ENCODE data around the gene BACH2.

The BACH2 gene

DNA sequence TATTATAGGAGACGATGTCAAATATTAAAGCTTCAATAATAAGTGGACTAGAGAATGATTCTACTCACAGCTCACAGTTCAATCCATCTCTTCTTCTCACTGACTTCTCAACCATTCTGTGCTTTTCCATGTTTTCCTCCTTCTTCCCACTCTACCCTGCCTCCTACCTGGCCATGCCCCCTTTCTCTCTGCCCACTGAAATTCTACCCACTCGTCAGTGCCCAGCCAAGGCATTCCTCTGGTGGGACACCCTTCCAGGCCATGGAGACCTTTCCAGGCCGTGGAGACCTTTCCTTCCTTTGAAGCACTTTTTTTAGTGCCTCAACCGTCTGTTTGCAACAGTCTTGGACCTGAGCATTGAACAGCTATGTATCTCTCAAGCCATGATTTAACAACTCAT, 18.5 kb downstream of the BACH2 start:
- Histone ChIP-seq H3K27me3 (ENCODE audit: control insufficient read depth in 3 of 3, insufficient read depth in 3 of 3, low read depth in 1 of 3, low read length in 3 of 3) (no peaks in the 10 kb centered on the region), H3K27ac (replicated peaks; ENCODE audit: low read length) (no peak overlapping the region)

DNA sequence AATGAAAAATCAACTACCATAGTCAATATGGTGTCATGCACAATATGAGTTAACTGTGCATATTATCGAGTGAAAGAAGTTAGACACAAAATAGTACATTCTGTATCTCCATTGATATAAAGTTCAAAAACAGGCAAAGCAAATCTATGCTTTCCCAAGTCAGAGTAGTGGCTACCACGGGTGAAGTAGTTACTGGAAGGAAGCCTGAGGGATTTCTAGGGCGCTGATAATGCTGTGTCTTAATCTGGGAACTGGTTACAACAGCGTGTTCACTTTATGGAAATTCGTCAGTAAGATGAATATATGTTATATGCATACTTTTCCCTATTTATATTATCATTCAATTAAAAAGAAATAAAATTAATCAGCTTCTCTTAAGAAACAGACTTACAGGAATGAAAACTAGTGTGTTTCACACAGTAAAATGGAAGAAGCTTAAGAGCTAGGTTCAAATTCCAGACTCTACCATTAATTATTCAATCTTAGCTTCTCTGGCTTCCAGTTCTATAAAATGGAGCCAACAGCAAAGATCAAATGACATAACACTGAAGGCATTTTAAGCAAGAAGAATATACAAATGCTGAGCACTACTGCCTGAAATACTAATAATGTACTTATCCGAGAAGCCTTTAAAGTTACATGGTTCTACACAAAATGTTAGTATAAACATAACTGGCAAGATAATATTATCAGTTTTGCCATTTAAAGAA, 19.2 kb downstream of the BACH2 start:
- no peak overlapping the region for H3K9ac ChIP-seq (ENCODE audit: low read depth, low read length, poor library complexity)
- no peak overlapping the region for H2BK12ac ChIP-seq (ENCODE audit: low read length)
- no peak overlapping the region for H3K4me3 ChIP-seq (ENCODE audit: low read length in 2 of 2)
- H3K4ac ChIP-seq (ENCODE audit: low read length), result no peak overlapping the region
- WGBS, 2 donors (ENCODE audit: extremely low coverage in 2 of 2, insufficient read length in 2 of 2, insufficient replicate concordance in 1 of 2), result no CpG with 5 or more reads among the region's 6 CpGs
- no peak overlapping the region for H4K91ac ChIP-seq (ENCODE audit: low read depth, low read length, poor library complexity)
- H3K4me1 ChIP-seq (ENCODE audit: control insufficient read depth in 2 of 2, insufficient read depth in 1 of 2, low read depth in 1 of 2, low read length in 2 of 2), result no peaks in the 10 kb centered on the region
- peaks cover 0 to 2% of the 10 kb centered on the region in 2 donors for H3K36me3 ChIP-seq (replicated peaks in 1 of 2; ENCODE audit: control insufficient read depth in 2 of 2, insufficient read depth in 2 of 2, low read length in 2 of 2)
- H3K79me1 ChIP-seq (ENCODE audit: low read depth, low read length), result no peaks in the 10 kb centered on the region
- no peak overlapping the region for H4K8ac ChIP-seq (ENCODE audit: low read depth, low read length)
- no peak overlapping the region for H3K27ac ChIP-seq (replicated peaks; ENCODE audit: low read length)
- no peak overlapping the region for H3K18ac ChIP-seq (ENCODE audit: low read length)
- H3K9me3 ChIP-seq (replicated peaks in 1 of 2; ENCODE audit: control insufficient read depth in 2 of 2, insufficient read depth in 1 of 2, low read depth in 1 of 2, low read length in 2 of 2), result peaks cover 2 to 14% of the 10 kb centered on the region in 2 donors
- H3K27me3 ChIP-seq (ENCODE audit: control insufficient read depth in 3 of 3, insufficient read depth in 3 of 3, low read depth in 1 of 3, low read length in 3 of 3), result no peaks in the 10 kb centered on the region
- no peak overlapping the region for H3K4me2 ChIP-seq (ENCODE audit: insufficient read depth, low read length, poor library complexity, severe bottlenecking)
- H2AFZ ChIP-seq (ENCODE audit: low read length), result no peak overlapping the region
- no peak overlapping the region for H2BK5ac ChIP-seq (ENCODE audit: low read length)
- no peak overlapping the region for H3K14ac ChIP-seq (ENCODE audit: low read length)
- H2BK120ac ChIP-seq (ENCODE audit: low read depth, low read length), result no peak overlapping the region
- no peak overlapping the region for H2AK5ac ChIP-seq (ENCODE audit: low read depth, low read length)
- no peak overlapping the region for H2BK15ac ChIP-seq (ENCODE audit: low read length)
- no peak overlapping the region for H3K23ac ChIP-seq (ENCODE audit: low read depth, low read length, poor library complexity)
- no peak for DNase-seq (ENCODE audit: low spot score)

More for the DNA sequence above, 18.5 kb downstream of the BACH2 start:
- Histone ChIP-seq H3K9ac (ENCODE audit: low read depth, low read length, poor library complexity) (no peak overlapping the region), H3K79me1 (ENCODE audit: low read depth, low read length) (no peaks in the 10 kb centered on the region), H2BK12ac (ENCODE audit: low read length) (no peak overlapping the region), H3K9me3 (replicated peaks in 1 of 2; ENCODE audit: control insufficient read depth in 2 of 2, insufficient read depth in 1 of 2, low read depth in 1 of 2, low read length in 2 of 2) (peaks cover 2 to 14% of the 10 kb centered on the region in 2 donors), H3K14ac (ENCODE audit: low read length) (no peak overlapping the region), H2AFZ (ENCODE audit: low read length) (no peak overlapping the region), H3K4me1 (ENCODE audit: control insufficient read depth in 2 of 2, insufficient read depth in 1 of 2, low read depth in 1 of 2, low read length in 2 of 2) (no peaks in the 10 kb centered on the region), H3K23ac (ENCODE audit: low read depth, low read length, poor library complexity) (no peak overlapping the region), H3K18ac (ENCODE audit: low read length) (peak overlapping the region; percentile 11), H3K4me3 (ENCODE audit: low read length in 2 of 2) (no peak overlapping the region), H2BK5ac (ENCODE audit: low read length) (no peak overlapping the region), H4K91ac (ENCODE audit: low read depth, low read length, poor library complexity) (no peak overlapping the region), H2AK5ac (ENCODE audit: low read depth, low read length) (no peak overlapping the region), H2BK15ac (ENCODE audit: low read length) (no peak overlapping the region), H3K4me2 (ENCODE audit: insufficient read depth, low read length, poor library complexity, severe bottlenecking) (no peak overlapping the region), H3K4ac (ENCODE audit: low read length) (no peak overlapping the region), H2BK120ac (ENCODE audit: low read depth, low read length) (no peak overlapping the region), H4K8ac (ENCODE audit: low read depth, low read length) (no peak overlapping the region), H3K36me3 (replicated peaks in 1 of 2; ENCODE audit: control insufficient read depth in 2 of 2, insufficient read depth in 2 of 2, low read length in 2 of 2) (peaks cover 0 to 2% of the 10 kb centered on the region in 2 donors)
- DNase-seq (ENCODE audit: low spot score), result no peak
- no CpG with 5 or more reads among the region's 4 CpGs for WGBS, 2 donors (ENCODE audit: extremely low coverage in 2 of 2, insufficient read length in 2 of 2, insufficient replicate concordance in 1 of 2)

DNA sequence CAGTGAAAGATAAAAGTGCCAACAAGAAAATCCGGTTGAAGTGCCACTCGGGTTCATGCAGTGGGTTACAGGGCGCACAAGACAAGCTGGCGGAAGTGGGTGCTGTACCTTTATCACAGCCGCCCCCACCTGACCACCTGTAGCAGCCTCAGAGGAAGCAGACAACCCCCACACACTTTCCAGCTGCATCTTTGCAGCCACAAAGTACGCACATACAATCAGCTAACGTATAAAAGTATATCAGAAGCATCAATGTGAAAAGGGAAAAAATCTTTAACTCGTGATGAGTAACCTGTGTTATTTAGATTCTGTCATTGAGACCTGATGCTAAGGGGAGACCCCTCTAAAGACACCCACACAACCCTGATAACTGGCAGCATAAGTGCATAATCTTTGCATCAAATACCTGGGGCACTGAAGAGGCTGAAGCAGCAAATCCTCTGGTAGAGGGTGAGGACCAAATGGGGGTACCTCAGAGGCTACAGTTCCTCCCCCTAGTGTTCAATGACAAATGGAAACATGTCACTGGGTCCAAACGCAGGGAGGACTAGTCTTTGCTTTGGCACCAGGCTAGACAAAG, 22.1 kb downstream of the BACH2 start:
- WGBS, 2 donors (ENCODE audit: extremely low coverage in 2 of 2, insufficient read length in 2 of 2, insufficient replicate concordance in 1 of 2), result no CpG with 5 or more reads among the region's 9 CpGs
- no peak for DNase-seq (ENCODE audit: low spot score)

DNA sequence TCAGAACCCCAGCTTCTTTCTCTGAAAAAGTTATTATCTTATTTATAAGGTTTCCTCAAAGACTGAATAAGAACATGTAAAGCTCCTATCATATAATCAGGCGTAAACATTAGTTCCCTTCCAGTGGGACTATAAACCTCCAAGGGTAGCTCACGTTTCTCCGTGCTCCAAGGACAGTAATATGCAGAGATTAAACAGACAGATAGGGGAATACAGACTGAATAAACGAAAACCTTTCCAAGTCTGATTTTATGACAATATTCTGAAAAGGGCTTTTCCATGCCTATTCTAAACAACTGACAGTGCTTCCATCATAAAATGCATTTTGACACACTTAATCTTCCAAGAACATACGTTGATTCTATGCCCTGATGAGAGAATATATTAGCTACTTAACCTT, 22.8 kb downstream of the BACH2 start:
- no peak overlapping the region for H3K14ac ChIP-seq (ENCODE audit: low read length)
- no peak overlapping the region for H3K18ac ChIP-seq (ENCODE audit: low read length)
- H4K91ac ChIP-seq (ENCODE audit: low read depth, low read length, poor library complexity), result no peak overlapping the region
- no peak overlapping the region for H2BK120ac ChIP-seq (ENCODE audit: low read depth, low read length)
- no peaks in the 10 kb centered on the region for H3K4me1 ChIP-seq (ENCODE audit: control insufficient read depth in 2 of 2, insufficient read depth in 1 of 2, low read depth in 1 of 2, low read length in 2 of 2)
- no peak overlapping the region for H2BK12ac ChIP-seq (ENCODE audit: low read length)
- H3K27me3 ChIP-seq (ENCODE audit: control insufficient read depth in 3 of 3, insufficient read depth in 3 of 3, low read depth in 1 of 3, low read length in 3 of 3), result no peaks in the 10 kb centered on the region
- no peak overlapping the region for H3K23ac ChIP-seq (ENCODE audit: low read depth, low read length, poor library complexity)
- no peak overlapping the region for H3K9ac ChIP-seq (ENCODE audit: low read depth, low read length, poor library complexity)
- no peaks in the 10 kb centered on the region for H3K79me1 ChIP-seq (ENCODE audit: low read depth, low read length)
- no peak overlapping the region for H2BK5ac ChIP-seq (ENCODE audit: low read length)
- peaks cover 2 to 26% of the 10 kb centered on the region in 2 donors for H3K9me3 ChIP-seq (replicated peaks in 1 of 2; ENCODE audit: control insufficient read depth in 2 of 2, insufficient read depth in 1 of 2, low read depth in 1 of 2, low read length in 2 of 2)
- H2AK5ac ChIP-seq (ENCODE audit: low read depth, low read length), result no peak overlapping the region
- no peak overlapping the region for H3K4ac ChIP-seq (ENCODE audit: low read length)
- no peak for DNase-seq (ENCODE audit: low spot score)
- H3K4me3 ChIP-seq (ENCODE audit: low read length in 2 of 2), result no peak overlapping the region
- no peak overlapping the region for H2BK15ac ChIP-seq (ENCODE audit: low read length)
- no peak overlapping the region for H3K27ac ChIP-seq (replicated peaks; ENCODE audit: low read length)
- peaks cover 0 to 2% of the 10 kb centered on the region in 2 donors for H3K36me3 ChIP-seq (replicated peaks in 1 of 2; ENCODE audit: control insufficient read depth in 2 of 2, insufficient read depth in 2 of 2, low read length in 2 of 2)
- no peak overlapping the region for H3K4me2 ChIP-seq (ENCODE audit: insufficient read depth, low read length, poor library complexity, severe bottlenecking)
- H2AFZ ChIP-seq (ENCODE audit: low read length), result no peak overlapping the region
- no peak overlapping the region for H4K8ac ChIP-seq (ENCODE audit: low read depth, low read length)
- no CpG with 5 or more reads among the region's 5 CpGs for WGBS, 2 donors (ENCODE audit: extremely low coverage in 2 of 2, insufficient read length in 2 of 2, insufficient replicate concordance in 1 of 2)

More for the DNA sequence above, 22.1 kb downstream of the BACH2 start:
- no peak overlapping the region for H4K8ac ChIP-seq (ENCODE audit: low read depth, low read length)
- H3K4me2 ChIP-seq (ENCODE audit: insufficient read depth, low read length, poor library complexity, severe bottlenecking), result no peak overlapping the region
- H3K36me3 ChIP-seq (replicated peaks in 1 of 2; ENCODE audit: control insufficient read depth in 2 of 2, insufficient read depth in 2 of 2, low read length in 2 of 2), result peaks cover 0 to 2% of the 10 kb centered on the region in 2 donors
- H3K9me3 ChIP-seq (replicated peaks in 1 of 2; ENCODE audit: control insufficient read depth in 2 of 2, insufficient read depth in 1 of 2, low read depth in 1 of 2, low read length in 2 of 2), result peaks cover 2 to 26% of the 10 kb centered on the region in 2 donors
- no peak overlapping the region for H3K23ac ChIP-seq (ENCODE audit: low read depth, low read length, poor library complexity)
- H3K4me3 ChIP-seq (ENCODE audit: low read length in 2 of 2), result no peak overlapping the region
- H2AFZ ChIP-seq (ENCODE audit: low read length), result no peak overlapping the region
- no peak overlapping the region for H2BK120ac ChIP-seq (ENCODE audit: low read depth, low read length)
- H3K79me1 ChIP-seq (ENCODE audit: low read depth, low read length), result no peaks in the 10 kb centered on the region
- no peak overlapping the region for H2AK5ac ChIP-seq (ENCODE audit: low read depth, low read length)
- H2BK5ac ChIP-seq (ENCODE audit: low read length), result no peak overlapping the region
- H3K14ac ChIP-seq (ENCODE audit: low read length), result no peak overlapping the region
- no peak overlapping the region for H2BK15ac ChIP-seq (ENCODE audit: low read length)
- H2BK12ac ChIP-seq (ENCODE audit: low read length), result no peak overlapping the region
- no peak overlapping the region for H3K4ac ChIP-seq (ENCODE audit: low read length)
- H3K9ac ChIP-seq (ENCODE audit: low read depth, low read length, poor library complexity), result no peak overlapping the region
- H3K27ac ChIP-seq (replicated peaks; ENCODE audit: low read length), result no peak overlapping the region
- no peaks in the 10 kb centered on the region for H3K27me3 ChIP-seq (ENCODE audit: control insufficient read depth in 3 of 3, insufficient read depth in 3 of 3, low read depth in 1 of 3, low read length in 3 of 3)
- H4K91ac ChIP-seq (ENCODE audit: low read depth, low read length, poor library complexity), result no peak overlapping the region
- no peaks in the 10 kb centered on the region for H3K4me1 ChIP-seq (ENCODE audit: control insufficient read depth in 2 of 2, insufficient read depth in 1 of 2, low read depth in 1 of 2, low read length in 2 of 2)
- H3K18ac ChIP-seq (ENCODE audit: low read length), result no peak overlapping the region
